Osteoblast (primary cell): ENCODE results near the gene HJV. TPM values are rescaled to one million over a fixed set of nuclear protein-coding genes. Genes with fewer than 3 reads are reported as not detected.

Experiments
- DNase-seq: peaks from one replicate; pipeline ENCODE4 v3.0.0; 2011; ENCODE audit warnings: low spot score, mixed read lengths; ENCODE audit not compliant: insufficient read length; ENCODE audit errors: missing footprints
- H2AFZ ChIP-seq: 2 replicates; pipeline ENCODE4 v1.6.0; 2011; ENCODE audit warnings: mild to moderate bottlenecking, low read length
- H3K27ac ChIP-seq: 2 replicates; pipeline ENCODE4 v1.5.1; 2011; ENCODE audit warnings: mild to moderate bottlenecking, low read depth, low read length, moderate library complexity
- H3K27me3 ChIP-seq: 2 replicates; pipeline ENCODE4 v1.6.0; 2012; ENCODE audit warnings: mild to moderate bottlenecking, control low read depth, inconsistent platforms, low read length, moderate library complexity; ENCODE audit not compliant: insufficient read depth
- H3K36me3 ChIP-seq: 2 replicates; pipeline ENCODE4 v1.5.1; 2011; ENCODE audit warnings: mild to moderate bottlenecking, low read length, control low read depth, moderate library complexity; ENCODE audit not compliant: insufficient read depth
- H3K4me1 ChIP-seq: 2 replicates; pipeline ENCODE4 v1.5.1; 2011; ENCODE audit warnings: mild to moderate bottlenecking, low read length, control low read depth, moderate library complexity; ENCODE audit not compliant: insufficient read depth
- H3K4me2 ChIP-seq: 2 replicates; pipeline ENCODE4 v1.6.0; 2011; ENCODE audit warnings: mild to moderate bottlenecking, low read length; ENCODE audit not compliant: insufficient read depth
- H3K4me3 ChIP-seq: fragments of 200-600 bp; sonication (generic); 3 replicates; pipeline ENCODE4 v1.5.1; 2012; ENCODE audit warnings: mild to moderate bottlenecking, low read length, inconsistent platforms; ENCODE audit not compliant: insufficient read depth
- H3K79me2 ChIP-seq: 2 replicates; pipeline ENCODE4 v1.6.0; 2012; ENCODE audit warnings: mild to moderate bottlenecking, low read length, control low read depth, inconsistent platforms; ENCODE audit not compliant: insufficient read depth
- H3K9me3 ChIP-seq: 2 replicates; pipeline ENCODE4 v1.5.1; 2011; ENCODE audit warnings: low read depth, low read length, control low read depth
- H4K20me1 ChIP-seq: 2 replicates; pipeline ENCODE4 v1.6.0; 2012; ENCODE audit warnings: mild to moderate bottlenecking, low read length, control low read depth; ENCODE audit not compliant: insufficient read depth
- CTCF ChIP-seq: IDR thresholded peaks from 2 replicates; pipeline ENCODE4 v1.5.1; 2011; ENCODE audit warnings: mild to moderate bottlenecking, low read depth, low read length, moderate library complexity; ENCODE audit errors: extremely low read depth
- total RNA-seq: library from RNA; depleted of rRNA; stranded (reverse); fragments of >200 nt; gene quantifications from 2 replicates; pipeline ENCODE4 v1.2.3, GENCODE V29; 2012

Gene HJV
- total RNA-seq, 1 donor = not detected

DNA sequence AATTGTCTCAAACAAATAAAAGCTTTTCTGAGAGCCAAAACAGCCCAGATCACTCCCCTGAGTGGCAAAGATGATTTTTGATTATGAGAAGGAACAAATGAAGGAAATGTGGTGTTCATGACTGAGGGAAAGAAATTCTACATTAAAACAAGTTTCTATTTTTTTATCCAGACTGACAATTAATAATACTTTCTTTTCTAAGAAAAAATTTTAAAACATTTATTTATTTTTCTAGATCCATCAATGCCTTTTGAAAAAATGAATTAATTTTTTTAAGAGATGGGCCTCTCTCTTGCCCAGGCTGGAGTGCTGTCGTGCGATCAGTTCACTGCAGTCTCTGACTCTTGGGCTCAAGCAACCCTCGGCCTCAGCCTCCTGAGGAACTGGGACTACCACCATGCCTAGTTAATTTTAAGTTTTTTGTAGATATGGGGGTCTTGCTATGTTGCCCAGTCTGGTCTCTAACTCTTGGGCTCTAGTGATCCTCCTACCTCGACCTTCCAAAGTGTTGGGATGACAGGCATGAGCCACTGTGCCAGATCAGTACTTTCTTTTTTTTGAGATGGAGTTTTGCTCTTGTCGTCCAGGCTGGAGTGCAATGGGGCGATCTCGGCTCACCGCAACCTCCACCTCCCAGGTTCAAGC is 13.9 kb downstream of the HJV start:
- H3K27ac ChIP-seq = no peak overlapping the region
- no peak for TF ChIP-seq CTCF
- no peaks in the 10 kb centered on the region for H3K9me3 ChIP-seq
- no peaks in the 10 kb centered on the region for H3K36me3 ChIP-seq
- no peaks in the 10 kb centered on the region for H4K20me1 ChIP-seq
- no peak for DNase-seq
- H3K4me3 ChIP-seq = no peak overlapping the region
- H3K4me1 ChIP-seq = peaks cover 3% of the 10 kb centered on the region
- no peaks in the 10 kb centered on the region for H3K27me3 ChIP-seq
- H3K79me2 ChIP-seq = no peaks in the 10 kb centered on the region
- no peak overlapping the region for H3K4me2 ChIP-seq
- H2AFZ ChIP-seq = no peak overlapping the region

GRCh38 chr1:146001709-146002108 is 19.8 kb downstream of the HJV start:
- no peaks in the 10 kb centered on the region for H4K20me1 ChIP-seq
- no peak for DNase-seq
- H3K36me3 ChIP-seq = no peaks in the 10 kb centered on the region
- no peaks in the 10 kb centered on the region for H3K9me3 ChIP-seq
- no peak overlapping the region for H3K4me3 ChIP-seq
- no peak overlapping the region for H3K4me2 ChIP-seq
- TF ChIP-seq CTCF = no peak
- H3K79me2 ChIP-seq = no peaks in the 10 kb centered on the region
- peaks cover 7% of the 10 kb centered on the region for H3K4me1 ChIP-seq
- H2AFZ ChIP-seq = no peak overlapping the region
- H3K27me3 ChIP-seq = no peaks in the 10 kb centered on the region
- H3K27ac ChIP-seq = no peak overlapping the region

DNA sequence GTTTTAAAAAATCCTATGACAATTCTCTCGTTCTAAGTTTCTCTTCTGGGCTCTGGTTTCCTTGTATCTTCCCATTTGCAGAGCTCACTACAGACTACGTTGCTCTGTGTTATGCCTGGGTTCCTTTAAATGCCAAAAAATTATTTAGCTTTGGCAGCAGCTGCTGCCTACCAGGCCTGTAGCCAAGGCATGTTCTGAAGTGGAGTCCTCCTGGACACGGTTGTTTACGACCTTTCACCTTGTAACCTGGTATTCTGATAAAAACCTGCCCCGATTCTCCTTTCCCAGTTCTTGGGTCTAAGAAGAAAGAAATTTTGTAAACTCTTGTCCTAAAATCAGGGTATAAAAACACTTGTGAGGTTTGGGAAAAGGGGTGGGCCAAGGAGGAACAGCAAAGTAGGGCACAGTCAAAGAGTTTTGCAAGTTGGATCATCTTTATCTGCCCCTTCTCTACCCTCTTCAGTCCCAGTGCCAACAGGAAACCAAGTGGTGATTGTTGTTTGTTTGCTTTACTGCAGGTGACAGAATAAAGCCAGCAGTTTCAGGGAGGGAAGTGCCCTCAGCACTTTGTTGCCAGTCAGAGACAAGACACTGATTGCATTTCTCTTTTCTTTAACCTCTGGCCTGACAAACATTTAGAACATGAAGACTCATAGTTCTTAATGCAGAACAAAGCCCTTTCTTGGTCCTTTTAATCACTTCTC is 22.1 kb downstream of the HJV start:
- H3K4me2 ChIP-seq = no peak overlapping the region
- H2AFZ ChIP-seq = peak overlapping the region; percentile 47
- H3K4me3 ChIP-seq = no peak overlapping the region
- H3K27ac ChIP-seq = no peak overlapping the region
- H3K4me1 ChIP-seq = peaks cover 10% of the 10 kb centered on the region
- peaks cover 19% of the 10 kb centered on the region for H3K79me2 ChIP-seq
- H3K36me3 ChIP-seq = peaks cover 14% of the 10 kb centered on the region
- TF ChIP-seq CTCF = no peak
- H3K27me3 ChIP-seq = no peaks in the 10 kb centered on the region
- peaks cover 18% of the 10 kb centered on the region for H4K20me1 ChIP-seq
- no peak for DNase-seq
- H3K9me3 ChIP-seq = no peaks in the 10 kb centered on the region

GRCh38 chr1:145997718-145998023 is 23.9 kb downstream of the HJV start:
- Histone ChIP-seq H3K4me3 (no peak overlapping the region), H4K20me1 (peaks cover 36% of the 10 kb centered on the region), H3K9me3 (no peaks in the 10 kb centered on the region), H3K4me1 (peaks cover 26% of the 10 kb centered on the region), H2AFZ (peak overlapping the region; percentile 84), H3K27me3 (no peaks in the 10 kb centered on the region), H3K79me2 (peaks cover 37% of the 10 kb centered on the region), H3K36me3 (peaks cover 32% of the 10 kb centered on the region), H3K4me2 (peak overlapping the region; percentile 92), H3K27ac (no peak overlapping the region)
- no peak for TF ChIP-seq CTCF
- no peak for DNase-seq
